H1 (cell line): ENCODE data around the gene YWHAG. TPM values are rescaled to one million over a fixed set of nuclear protein-coding genes. Genes with fewer than 3 reads are reported as not detected.

ENCODE experiments used
- CHD7 ChIP-seq: fragments of 300-600 bp; sonication (generic); IDR thresholded peaks from 2 replicates; pipeline ENCODE4 v1.7.1; 2012; ENCODE audit warnings: low read length, moderate library complexity, mild to moderate bottlenecking, inconsistent platforms; ENCODE audit not compliant: insufficient replicate concordance
- CTCF ChIP-seq, 3 experiments: IDR thresholded peaks; 1 replicate in 2 of 3; 2 replicates in 1 of 3; pipeline versions ENCODE4 v1.5.1 to v1.6.1; 2011; ENCODE audit warnings: low read length in 3 of 3, mild to moderate bottlenecking in 3 of 3, inconsistent platforms in 2 of 3, low read depth in 1 of 3, moderate library complexity in 1 of 3; ENCODE audit not compliant: insufficient read depth in 1 of 3; ENCODE audit errors: control extremely low read depth in 1 of 3
- RFX5 ChIP-seq: IDR thresholded peaks from 2 replicates; pipeline ENCODE4 v1.6.1; 2011; ENCODE audit warnings: low read depth, low read length, improper control_type of control experiment, borderline replicate concordance
- SAP30 ChIP-seq: fragments of 300-600 bp; sonication (generic); IDR thresholded peaks from 2 replicates; pipeline ENCODE4 v1.7.1; 2012; ENCODE audit warnings: low read length, moderate library complexity, mild to moderate bottlenecking, inconsistent platforms; ENCODE audit not compliant: insufficient read depth, insufficient replicate concordance
- TAF1 ChIP-seq: IDR thresholded peaks from 2 replicates; pipeline ENCODE4 v1.6.1; 2011; ENCODE audit warnings: mild to moderate bottlenecking, low read depth, low read length
- TCF12 ChIP-seq: IDR thresholded peaks from 2 replicates; pipeline ENCODE4 v1.6.1; 2011; ENCODE audit warnings: low read depth, mild to moderate bottlenecking, low read length
- TEAD4 ChIP-seq: IDR thresholded peaks from 2 replicates; pipeline ENCODE4 v1.6.1; 2012; ENCODE audit warnings: low read depth, low read length, inconsistent platforms, mixed read lengths
- polyA plus RNA-seq, 7 experiments: library from polyadenylated mRNA; depleted of rRNA in 3 of 7; stranded (reverse) in 5 of 7; unstranded in 2 of 7; fragments of >200 nt in 5 of 7; fragments of 200-250 nt in 2 of 7; gene quantifications; 1 replicate in 5 of 7; 2 replicates in 1 of 7; 4 replicates in 1 of 7; pipeline versions ENCODE4 v1.2.1 to v1.2.3, GENCODE V29; 2011 to 2013; ENCODE audit warnings: missing spikeins in 2 of 7, mixed read lengths in 2 of 7
- total RNA-seq: library from RNA; stranded (reverse); fragmentation: NEBNext Ultra II Directional; extraction: Animal tissue kit (Norgen Biotek cat#: 25700); gene quantifications from 2 replicates; pipeline ENCODE4 v1.2.1, GENCODE V29; 2021

YWHAG gene
- total and polyA plus RNA-seq, 2 of the 8 experiments (the other 6 are each of a cell fraction or from before 2014, with no cell fraction given), result 57.2 to 241 TPM

GRCh38 chr7:76383089-76383944 lies 24.5 kb upstream of the YWHAG start (continued):
- TF ChIP-seq TEAD4 (no peak), RFX5 (no peak), CHD7 (no peak), TCF12 (no peak), CTCF (IDR thresholded peaks at IDR 0.05; ENCODE audit: control extremely low read depth in 1 of 3, insufficient read depth in 1 of 3, low read depth in 1 of 3, low read length in 3 of 3) (peak in 2 of 3 experiments; percentile 3 to 39; a peak in 1 of 4 replicates), TAF1 (no peak), SAP30 (no peak)
